ENCODE measurements around the gene FAM171A2.
"Not testable (repeated sequence)": the region's sequence is repeated elsewhere in the genome, so short reads cannot be mapped to it uniquely, and the experiment has no call there.

FAM171A2 gene

DNA sequence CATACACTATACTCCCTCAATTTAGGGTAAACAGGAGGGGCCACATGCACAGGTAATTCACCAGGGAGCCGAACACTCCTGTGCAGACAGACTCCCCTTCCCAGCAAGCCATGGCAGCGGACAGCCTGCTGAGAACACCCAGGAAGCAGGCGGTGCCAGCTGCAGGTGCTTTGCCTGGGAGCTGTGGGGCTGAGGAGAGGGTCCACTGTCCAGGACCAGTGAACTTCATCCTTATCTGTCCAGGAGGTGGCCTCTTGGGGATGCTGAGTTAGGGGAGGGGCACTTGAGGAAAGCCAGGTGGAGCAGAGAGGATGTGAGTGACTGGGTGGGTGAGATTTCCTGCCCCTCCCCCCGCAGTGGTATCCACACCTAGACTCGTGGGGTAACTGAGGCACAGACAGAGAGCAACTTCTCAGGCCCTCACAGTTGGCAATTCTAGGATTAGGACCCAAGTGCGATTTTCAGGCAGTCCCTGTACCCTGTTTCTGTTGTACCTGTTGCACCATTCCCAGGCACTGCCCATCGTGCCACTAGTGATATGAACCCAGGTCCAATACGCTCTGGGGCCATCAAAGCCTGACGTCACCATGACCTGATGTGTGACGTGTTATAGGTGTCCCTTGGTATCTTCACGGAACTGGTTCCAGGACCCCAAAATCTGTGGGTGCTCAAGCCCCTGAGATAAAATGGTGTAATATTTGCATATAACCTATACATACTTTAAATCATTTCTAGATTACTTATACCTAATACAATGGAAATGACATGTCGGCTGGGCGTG lies 17.4 kb downstream of the FAM171A2 start:
- no peak for DNase-seq
- no peak for ATAC-seq
- Mint-ChIP-seq H3K9me3 (no peaks in the 10 kb centered on the region), H3K4me1 (peaks cover 35% of the 10 kb centered on the region), H3K27me3 (peaks cover 9% of the 10 kb centered on the region), H3K4me3 (peak overlapping the region; percentile 85 to 86), H3K27ac (peak overlapping the region in 1 of 2 donors; percentile 10)

DNA sequence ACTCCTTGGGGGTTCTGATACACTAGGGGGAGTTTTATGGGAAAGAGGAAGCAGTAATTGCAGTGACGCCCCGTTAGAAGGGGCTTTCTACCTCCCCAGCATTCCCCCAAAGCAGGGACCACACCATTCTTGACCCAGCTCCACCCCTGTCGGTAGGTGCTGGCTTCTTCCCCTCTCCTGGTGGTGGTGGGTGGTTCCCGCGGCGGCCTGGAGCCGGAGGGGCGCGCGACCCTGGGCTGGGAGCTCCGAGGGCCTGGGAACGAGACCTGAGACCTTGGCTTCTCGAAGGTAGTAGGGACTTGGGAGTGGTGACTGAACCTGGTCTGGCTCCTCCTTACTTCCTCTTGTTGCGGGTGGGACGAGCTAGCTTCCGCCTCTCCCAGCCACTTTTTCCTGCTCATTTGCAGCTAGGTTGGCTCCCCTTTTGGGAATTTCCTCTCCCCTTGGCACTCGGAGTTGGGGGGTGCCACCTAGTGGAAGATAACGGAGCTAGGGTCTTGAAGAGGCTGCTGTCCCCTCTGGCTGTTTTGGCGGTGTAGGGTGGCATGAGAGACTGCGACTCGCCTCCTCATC lies 18.1 kb downstream of the FAM171A2 start:
- ATAC-seq = peak; percentile 50
- Mint-ChIP-seq H3K27me3 (peaks cover 9% of the 10 kb centered on the region), H3K4me1 (peaks cover 35% of the 10 kb centered on the region), H3K4me3 (peak overlapping the region; percentile 85 to 86), H3K27ac (peak overlapping the region; percentile 51 to 59), H3K9me3 (no peaks in the 10 kb centered on the region)
- peak; percentile 49 to 52 for DNase-seq

DNA sequence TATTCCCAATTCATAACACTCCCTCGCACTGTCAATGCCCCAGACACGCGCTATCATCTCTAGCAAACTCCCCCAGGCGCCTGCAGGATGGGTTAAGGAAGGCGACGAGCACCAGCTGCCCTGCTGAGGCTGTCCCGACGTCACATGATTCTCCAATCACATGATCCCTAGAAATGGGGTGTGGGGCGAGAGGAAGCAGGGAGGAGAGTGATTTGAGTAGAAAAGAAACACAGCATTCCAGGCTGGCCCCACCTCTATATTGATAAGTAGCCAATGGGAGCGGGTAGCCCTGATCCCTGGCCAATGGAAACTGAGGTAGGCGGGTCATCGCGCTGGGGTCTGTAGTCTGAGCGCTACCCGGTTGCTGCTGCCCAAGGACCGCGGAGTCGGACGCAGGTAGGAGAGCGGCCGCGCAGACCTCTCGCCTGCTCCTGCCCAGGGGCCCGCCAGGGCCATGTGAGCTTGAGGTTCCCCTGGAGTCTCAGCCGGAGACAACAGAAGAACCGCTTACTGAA lies 18.7 kb downstream of the FAM171A2 start, which contains the start of gene GRN:
Gene GRN, plus strand, starts transcription at position 364 of the 515 bp plus-strand sequence. CDS start 3,863 bp downstream, outside the sequence.
- peak within 1 kb of the TSS; percentile 59 to 82 for H3K27ac Mint-ChIP-seq
- H3K9me3 Mint-ChIP-seq = no peaks in the 10 kb centered on the region
- peak; percentile 83 to 91 for DNase-seq
- ATAC-seq = peak; percentile 98
- H3K27me3 Mint-ChIP-seq = peaks cover 9% of the 10 kb centered on the region
- H3K4me3 Mint-ChIP-seq = peak within 1 kb of the TSS; percentile 85 to 86
- H3K4me1 Mint-ChIP-seq = peaks cover 35% of the 10 kb centered on the region

DNA sequence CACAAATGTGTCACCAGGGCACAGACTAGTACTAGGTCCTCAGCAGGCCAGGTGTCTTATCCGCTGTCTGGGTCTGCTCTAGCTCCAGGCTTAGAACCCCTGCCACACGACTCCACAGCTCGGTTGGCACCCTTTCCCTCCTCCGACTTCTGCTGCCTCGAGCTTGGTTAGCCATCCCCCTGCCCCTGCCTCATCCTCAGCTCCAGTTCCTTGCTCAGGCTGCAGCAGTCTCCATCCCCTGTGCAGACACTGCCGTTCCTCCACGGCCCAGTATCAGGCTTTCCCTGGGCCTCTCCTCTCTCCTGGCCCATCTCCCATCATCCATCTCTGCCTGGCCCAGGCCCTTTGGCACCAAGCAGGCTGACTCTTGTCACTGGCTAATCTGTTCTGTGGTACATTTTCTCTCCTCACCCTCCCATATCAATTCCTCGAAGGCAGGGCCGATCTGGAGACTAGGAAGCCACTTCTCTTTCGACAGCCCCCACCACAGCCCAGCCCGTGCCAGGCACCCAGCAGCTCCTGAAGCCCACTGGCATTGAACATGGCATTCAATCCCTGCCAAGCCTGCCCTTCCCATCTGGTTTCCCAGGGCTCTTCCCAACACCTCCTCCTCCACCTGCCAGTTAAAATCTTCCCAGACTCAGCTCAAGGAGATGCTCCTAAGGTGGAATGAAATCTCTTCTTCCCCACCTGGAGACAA lies 20.0 kb downstream of the FAM171A2 start:
- H3K27me3 Mint-ChIP-seq = peaks cover 9% of the 10 kb centered on the region
- H3K4me3 Mint-ChIP-seq = no peak overlapping the region
- DNase-seq (no peak), ATAC-seq (no peak)
- no peaks in the 10 kb centered on the region for H3K9me3 Mint-ChIP-seq
- peak overlapping the region in 1 of 2 donors; percentile 82 for H3K27ac Mint-ChIP-seq
- H3K4me1 Mint-ChIP-seq = peaks cover 35% of the 10 kb centered on the region

DNA sequence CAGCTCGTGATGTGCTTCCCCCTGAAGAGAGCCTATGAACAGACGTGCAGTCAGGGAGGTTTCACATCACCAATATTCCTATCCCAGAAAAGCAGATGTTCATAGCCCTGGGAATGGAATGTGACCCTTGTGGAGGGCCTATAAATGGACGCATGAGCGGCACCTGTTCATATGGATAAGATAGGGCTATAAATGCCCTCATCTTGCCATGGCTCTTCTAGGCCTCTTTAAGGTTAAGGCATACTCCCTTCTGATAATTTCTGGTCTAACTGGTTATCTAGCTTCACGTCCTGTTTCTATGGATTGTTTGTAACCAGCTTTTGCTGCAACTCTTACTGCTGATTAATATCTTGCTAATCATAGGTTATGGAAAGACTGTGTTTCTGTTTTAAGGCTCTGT lies 23.1 kb downstream of the FAM171A2 start:
- DNase-seq, H3K9me3 Mint-ChIP-seq, ATAC-seq, H3K4me3 Mint-ChIP-seq, H3K27ac Mint-ChIP-seq, H3K27me3 Mint-ChIP-seq: not testable (repeated sequence)
- H3K4me1 Mint-ChIP-seq = peaks cover 18% of the 10 kb centered on the region

DNA sequence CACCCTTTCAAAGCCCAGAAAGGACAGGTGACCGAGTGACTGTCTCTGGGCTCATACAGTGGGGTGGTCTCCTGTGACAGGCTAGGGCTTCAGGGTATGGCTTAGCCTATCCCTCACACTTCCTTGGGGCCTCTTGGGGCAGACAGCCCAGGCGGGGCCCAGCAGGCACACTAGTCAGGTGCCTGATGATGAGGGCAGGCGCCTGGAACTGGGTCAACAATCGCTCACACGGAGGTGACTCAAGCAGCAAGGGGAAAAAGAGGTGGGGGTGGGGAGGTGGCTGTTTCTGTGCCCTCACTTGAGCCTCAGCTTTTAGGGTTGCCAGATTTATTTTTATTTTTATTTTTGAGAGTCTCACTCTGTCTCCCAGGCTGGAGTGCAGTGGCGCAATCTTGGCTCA lies 25.0 kb downstream of the FAM171A2 start:
- no peak for DNase-seq

DNA sequence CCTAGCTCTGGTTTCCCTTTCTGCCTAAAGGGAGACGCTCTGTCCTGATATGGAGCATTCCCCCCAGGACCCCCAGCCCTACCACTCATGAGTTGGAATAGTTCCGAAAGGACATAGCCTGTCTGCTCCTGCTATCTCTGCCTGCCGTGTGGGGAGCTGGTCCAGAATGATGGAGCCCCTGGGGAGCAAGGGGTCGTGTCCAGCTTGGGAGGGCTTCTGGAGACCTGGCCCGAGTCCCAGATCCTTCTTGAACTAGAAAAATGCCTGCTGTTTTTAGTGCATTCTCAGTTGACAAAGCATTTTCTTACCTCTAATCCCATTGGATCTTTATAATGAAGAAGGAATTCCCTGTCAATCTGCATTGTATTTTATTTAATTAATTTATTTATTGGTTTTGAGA lies 27.7 kb downstream of the FAM171A2 start:
- DNase-seq (no peak), ATAC-seq (no peak)
- peaks cover 13% of the 10 kb centered on the region for H3K4me1 Mint-ChIP-seq
- H3K9me3 Mint-ChIP-seq = no peaks in the 10 kb centered on the region
- H3K4me3 Mint-ChIP-seq = no peak overlapping the region
- peak overlapping the region in 1 of 2 donors; percentile 72 for H3K27ac Mint-ChIP-seq
- no peaks in the 10 kb centered on the region for H3K27me3 Mint-ChIP-seq

More for the DNA sequence above, 25.0 kb downstream of the FAM171A2 start:
- ATAC-seq = no peak
- peaks cover 5% of the 10 kb centered on the region for H3K4me1 Mint-ChIP-seq
- peaks cover 5% of the 10 kb centered on the region for H3K27me3 Mint-ChIP-seq
- H3K27ac Mint-ChIP-seq = peak overlapping the region in 1 of 2 donors; percentile 75
- no peak overlapping the region for H3K4me3 Mint-ChIP-seq
- no peaks in the 10 kb centered on the region for H3K9me3 Mint-ChIP-seq

DNA sequence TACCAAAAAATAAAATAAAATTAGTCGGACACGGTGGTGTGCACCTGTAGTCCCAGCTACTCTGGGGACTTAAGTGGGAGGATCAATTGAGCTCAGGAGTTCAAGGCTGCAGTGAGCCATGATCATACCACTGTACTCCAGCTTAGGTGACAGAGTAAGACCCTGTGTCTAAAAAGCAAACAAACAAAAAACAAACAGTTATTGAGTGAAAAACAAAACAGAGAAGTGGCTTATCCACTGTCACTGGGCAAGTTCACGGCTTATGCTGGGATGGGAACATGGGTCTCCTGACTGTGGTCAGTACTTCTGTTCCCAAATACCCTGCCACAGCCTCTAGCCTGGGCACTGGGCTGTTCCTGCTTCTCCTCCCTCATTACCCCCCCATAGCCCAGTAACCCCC lies 28.1 kb downstream of the FAM171A2 start:
- Mint-ChIP-seq H3K27me3 (no peaks in the 10 kb centered on the region), H3K4me3 (no peak overlapping the region), H3K4me1 (peaks cover 14% of the 10 kb centered on the region), H3K27ac (no peak overlapping the region), H3K9me3 (no peaks in the 10 kb centered on the region)
- DNase-seq = no peak
- no peak for ATAC-seq

DNA sequence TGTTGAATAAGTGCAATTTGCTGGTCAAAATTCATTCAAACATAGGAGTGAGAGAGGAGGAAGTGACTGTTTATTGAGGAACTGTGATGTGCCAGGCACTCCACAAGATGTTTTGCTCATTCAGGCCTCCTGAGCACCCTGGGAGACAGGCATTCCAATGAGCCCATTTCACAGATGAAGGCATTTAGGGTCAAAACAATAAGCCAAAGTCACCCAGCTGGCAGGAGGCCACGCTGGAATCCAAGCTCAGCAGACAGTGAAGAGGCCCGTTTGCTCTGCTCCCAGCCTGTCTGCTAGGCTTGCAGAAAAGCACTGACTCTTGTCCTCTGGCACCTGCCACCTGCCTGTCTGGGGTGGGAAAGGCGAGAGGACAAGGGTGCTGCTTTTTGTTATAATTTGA lies 28.9 kb downstream of the FAM171A2 start:
- Mint-ChIP-seq H3K27ac (no peak overlapping the region), H3K4me3 (no peak overlapping the region), H3K9me3 (no peaks in the 10 kb centered on the region), H3K27me3 (no peaks in the 10 kb centered on the region), H3K4me1 (peaks cover 14% of the 10 kb centered on the region)
- no peak for ATAC-seq
- DNase-seq = no peak

DNA sequence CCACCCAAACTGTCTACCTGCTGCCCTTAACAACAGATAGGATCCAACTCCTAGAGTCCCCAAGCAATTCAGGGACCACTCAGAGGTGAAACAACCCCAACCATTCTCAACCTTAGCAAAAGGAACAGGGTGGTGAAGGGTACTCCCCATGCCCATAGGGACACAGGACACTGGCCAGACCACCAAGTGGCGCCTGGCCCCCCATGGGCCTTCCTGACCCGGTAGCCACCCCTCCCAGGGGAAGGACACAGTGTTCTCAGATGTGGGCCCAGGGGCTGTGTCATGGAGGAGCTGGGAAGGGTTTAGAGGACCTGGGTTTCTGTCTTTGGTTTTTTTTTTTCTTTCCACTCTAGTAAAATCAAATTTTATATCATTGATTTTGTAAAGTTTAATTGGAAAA lies 29.3 kb downstream of the FAM171A2 start:
- Mint-ChIP-seq H3K9me3 (no peaks in the 10 kb centered on the region), H3K4me3 (no peak overlapping the region), H3K4me1 (peaks cover 14% of the 10 kb centered on the region), H3K27ac (no peak overlapping the region), H3K27me3 (no peaks in the 10 kb centered on the region)
- DNase-seq = no peak
- no peak for ATAC-seq

DNA sequence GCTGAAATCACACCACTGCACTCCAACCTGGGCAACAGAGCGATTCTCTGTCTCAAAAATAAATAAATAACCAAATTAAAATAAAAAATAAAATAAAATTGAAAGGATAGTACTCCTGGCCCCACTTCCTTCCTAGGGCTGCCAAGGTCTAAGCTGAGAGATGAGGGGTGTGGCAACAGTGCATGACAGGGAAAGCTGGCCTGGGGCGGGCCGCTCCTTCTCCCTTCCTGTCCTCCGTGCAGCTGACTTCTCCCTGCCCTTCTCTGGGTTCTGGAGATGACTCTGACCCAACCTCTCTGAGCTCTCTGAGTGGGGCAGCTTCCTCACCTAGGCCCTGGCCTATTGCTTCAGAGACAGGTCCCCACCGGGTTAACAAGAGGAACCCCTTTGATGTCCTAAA lies 30.3 kb downstream of the FAM171A2 start:
- Mint-ChIP-seq H3K9me3 (no peaks in the 10 kb centered on the region), H3K27ac (no peak overlapping the region), H3K4me3 (no peak overlapping the region), H3K27me3 (no peaks in the 10 kb centered on the region), H3K4me1 (peaks cover 10% of the 10 kb centered on the region)
- ATAC-seq (no peak), DNase-seq (no peak)

DNA sequence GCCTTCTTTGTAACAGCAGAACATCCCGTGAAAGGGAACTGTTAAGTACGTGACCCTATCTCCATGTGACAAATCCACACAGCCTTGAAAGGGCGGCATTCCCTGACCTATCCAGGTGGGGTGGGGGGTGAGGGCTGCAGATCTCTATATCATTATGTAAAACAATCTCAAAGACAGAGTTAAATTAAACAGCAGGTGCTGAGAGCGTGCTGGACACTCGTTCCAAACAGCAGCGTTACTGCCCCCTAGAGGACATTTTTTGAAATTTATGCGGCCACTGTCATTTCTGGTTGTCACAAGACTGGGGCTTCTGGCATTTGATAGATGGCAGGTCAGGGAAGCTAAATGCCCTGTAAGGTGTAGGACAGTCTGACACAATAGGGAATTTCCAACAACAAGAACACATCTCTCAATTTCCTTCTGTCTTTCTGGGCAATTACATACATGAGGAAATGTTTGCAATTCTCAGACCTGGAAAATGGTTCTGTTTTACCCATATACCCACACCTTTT lies 32.3 kb downstream of the FAM171A2 start:
- DNase-seq (peak; percentile 71 to 75), ATAC-seq (peak; percentile 62)
- Mint-ChIP-seq H3K4me1 (peaks cover 14% of the 10 kb centered on the region), H3K27ac (no peak overlapping the region), H3K4me3 (no peak overlapping the region), H3K27me3 (no peaks in the 10 kb centered on the region), H3K9me3 (no peaks in the 10 kb centered on the region)

DNA sequence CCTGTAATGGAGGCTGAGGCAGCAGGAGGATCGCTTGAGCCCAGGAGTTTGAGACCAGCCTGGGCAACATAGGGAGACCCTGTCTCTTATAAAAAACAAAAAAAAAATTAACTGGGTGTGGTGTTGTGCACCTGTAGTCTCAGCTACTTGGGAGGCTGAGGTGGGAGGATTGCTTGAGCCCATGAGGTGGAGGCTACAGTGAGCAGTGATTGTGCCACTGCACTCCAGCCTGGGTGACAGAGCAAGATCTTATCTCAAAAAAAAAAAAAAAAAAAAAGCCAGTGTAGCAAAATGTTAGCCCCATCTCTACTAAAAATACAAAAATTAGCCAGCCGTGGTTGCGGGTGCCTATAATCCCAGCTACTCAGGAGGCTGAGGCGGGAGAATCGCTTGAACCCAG lies 33.4 kb downstream of the FAM171A2 start:
- DNase-seq, H3K4me3 Mint-ChIP-seq, H3K27ac Mint-ChIP-seq, ATAC-seq, H3K9me3 Mint-ChIP-seq, H3K27me3 Mint-ChIP-seq: not testable (repeated sequence)
- H3K4me1 Mint-ChIP-seq = peaks cover 21% of the 10 kb centered on the region

DNA sequence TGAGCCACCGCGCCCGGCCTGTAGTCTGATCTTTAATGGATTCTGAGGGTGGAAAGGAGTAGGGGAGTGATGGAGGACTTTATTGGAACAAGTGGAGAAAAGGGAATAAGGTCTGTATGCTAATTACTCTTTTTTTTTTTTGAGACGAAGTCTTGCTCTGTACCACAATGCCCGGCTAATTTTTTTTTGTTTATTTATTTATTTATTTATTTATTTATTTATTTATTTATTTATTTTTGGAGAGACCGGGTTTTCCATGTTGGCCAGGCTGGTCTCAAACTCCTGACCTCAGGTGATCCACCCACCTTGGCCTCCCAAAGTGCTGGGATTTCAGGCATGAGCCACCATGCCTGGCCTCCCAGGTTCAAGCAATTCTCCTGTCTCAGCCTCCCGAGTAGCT lies 34.1 kb downstream of the FAM171A2 start:
- peaks cover 22% of the 10 kb centered on the region for H3K4me1 Mint-ChIP-seq
- H3K9me3 Mint-ChIP-seq, ATAC-seq, DNase-seq, H3K27ac Mint-ChIP-seq, H3K27me3 Mint-ChIP-seq, H3K4me3 Mint-ChIP-seq: not testable (repeated sequence)

DNA sequence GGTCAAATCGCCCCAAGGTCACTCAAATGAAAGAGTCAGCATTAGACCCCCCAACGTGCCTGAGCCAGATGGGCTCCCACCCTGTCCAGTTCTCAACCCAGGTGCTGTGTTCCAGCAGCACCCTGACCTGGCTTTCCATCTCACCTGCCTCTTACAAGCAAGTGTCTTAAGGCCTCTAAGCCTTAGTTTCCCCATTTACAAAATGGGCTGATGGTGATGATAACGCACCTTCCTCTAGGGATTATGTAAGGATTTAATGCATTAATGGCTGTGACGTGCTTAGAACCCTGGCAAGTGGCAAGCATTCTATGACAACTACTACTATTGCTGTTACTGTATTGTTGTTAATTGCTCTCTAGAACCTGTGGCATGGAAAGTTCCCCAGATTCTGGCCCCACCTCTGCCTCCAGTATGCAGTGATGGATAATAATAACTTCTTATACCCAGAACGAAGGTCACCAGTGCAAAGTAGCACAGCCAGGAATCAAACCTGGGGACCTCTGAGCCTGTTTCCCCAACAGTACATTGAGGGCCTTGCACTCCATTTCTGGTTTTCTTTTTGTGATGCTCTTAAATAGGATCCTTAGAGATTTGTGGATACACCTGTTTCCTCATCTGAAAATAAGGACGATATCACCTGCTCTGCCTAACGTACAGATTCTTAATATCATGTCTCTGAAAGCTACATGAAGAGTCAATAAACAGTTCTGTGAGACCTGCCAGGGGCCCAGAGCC lies 35.8 kb downstream of the FAM171A2 start:
- DNase-seq = no peak
- Mint-ChIP-seq H3K27me3 (no peaks in the 10 kb centered on the region), H3K4me3 (peak overlapping the region; percentile 12 to 26), H3K4me1 (peaks cover 37% of the 10 kb centered on the region), H3K9me3 (no peaks in the 10 kb centered on the region), H3K27ac (no peak overlapping the region)
- no peak for ATAC-seq

All from stimulated activated naive CD8-positive, alpha-beta T cell treated with anti-CD3 and anti-CD28 coated beads, Interleukin-15, amount 100 ng/mL, for 72 hours (primary cell).